ENCODE data around the gene STX11.

DNA sequence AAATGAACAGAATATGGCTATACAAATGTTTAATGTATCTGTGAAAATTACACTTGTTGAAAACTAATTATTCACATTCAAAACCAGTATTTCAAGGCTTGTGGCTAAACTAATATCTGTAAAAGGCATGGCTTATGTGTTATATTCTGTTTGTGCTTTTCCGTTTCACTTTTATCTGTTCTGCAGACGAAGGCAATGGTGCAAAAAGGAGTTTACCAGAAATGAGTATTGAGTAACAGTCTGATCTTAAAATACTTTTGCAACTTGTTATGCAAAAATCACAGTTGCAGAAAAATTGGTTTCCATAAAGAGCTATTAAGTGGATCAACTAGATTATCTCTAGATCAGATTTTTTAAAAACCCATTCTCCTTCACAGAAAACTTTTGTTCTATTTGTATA is 9.4 kb upstream of the STX11 start:
- TF ChIP-seq BHLHE40 (IDR thresholded peaks at IDR 0.05; ENCODE audit: borderline replicate concordance in 1 of 2, low read depth in 2 of 2, low read length in 1 of 2) (no peak), MYC (IDR thresholded peaks at IDR 0.05; ENCODE audit: insufficient read depth, insufficient read length, insufficient replicate concordance, low read length, severe bottlenecking) (no peak), POLR2AphosphoS5 (IDR thresholded peaks at IDR 0.05; ENCODE audit: low read length) (no peak), ZNF384 (IDR thresholded peaks at IDR 0.05; ENCODE audit: borderline replicate concordance, low read depth, low read length) (no peak), ZNF274 (IDR thresholded peaks at IDR 0.05; ENCODE audit: insufficient read depth, insufficient read length) (no peak), EZH2 (IDR thresholded peaks at IDR 0.05; ENCODE audit: borderline replicate concordance, control insufficient read depth, low read depth, low read length) (no peak), RFX5 (IDR thresholded peaks at IDR 0.05; ENCODE audit: low read depth, low read length) (no peak)
- TF ChIP-seq, protein P1, sequence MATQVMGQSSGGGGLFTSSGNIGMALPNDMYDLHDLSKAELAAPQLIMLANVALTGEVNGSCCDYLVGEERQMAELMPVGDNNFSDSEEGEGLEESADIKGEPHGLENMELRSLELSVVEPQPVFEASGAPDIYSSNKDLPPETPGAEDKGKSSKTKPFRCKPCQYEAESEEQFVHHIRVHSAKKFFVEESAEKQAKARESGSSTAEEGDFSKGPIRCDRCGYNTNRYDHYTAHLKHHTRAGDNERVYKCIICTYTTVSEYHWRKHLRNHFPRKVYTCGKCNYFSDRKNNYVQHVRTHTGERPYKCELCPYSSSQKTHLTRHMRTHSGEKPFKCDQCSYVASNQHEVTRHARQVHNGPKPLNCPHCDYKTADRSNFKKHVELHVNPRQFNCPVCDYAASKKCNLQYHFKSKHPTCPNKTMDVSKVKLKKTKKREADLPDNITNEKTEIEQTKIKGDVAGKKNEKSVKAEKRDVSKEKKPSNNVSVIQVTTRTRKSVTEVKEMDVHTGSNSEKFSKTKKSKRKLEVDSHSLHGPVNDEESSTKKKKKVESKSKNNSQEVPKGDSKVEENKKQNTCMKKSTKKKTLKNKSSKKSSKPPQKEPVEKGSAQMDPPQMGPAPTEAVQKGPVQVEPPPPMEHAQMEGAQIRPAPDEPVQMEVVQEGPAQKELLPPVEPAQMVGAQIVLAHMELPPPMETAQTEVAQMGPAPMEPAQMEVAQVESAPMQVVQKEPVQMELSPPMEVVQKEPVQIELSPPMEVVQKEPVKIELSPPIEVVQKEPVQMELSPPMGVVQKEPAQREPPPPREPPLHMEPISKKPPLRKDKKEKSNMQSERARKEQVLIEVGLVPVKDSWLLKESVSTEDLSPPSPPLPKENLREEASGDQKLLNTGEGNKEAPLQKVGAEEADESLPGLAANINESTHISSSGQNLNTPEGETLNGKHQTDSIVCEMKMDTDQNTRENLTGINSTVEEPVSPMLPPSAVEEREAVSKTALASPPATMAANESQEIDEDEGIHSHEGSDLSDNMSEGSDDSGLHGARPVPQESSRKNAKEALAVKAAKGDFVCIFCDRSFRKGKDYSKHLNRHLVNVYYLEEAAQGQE (IDR thresholded peaks at IDR 0.05; ENCODE audit: low read depth, low read length): no peak
- TF ChIP-seq, protein P2, sequence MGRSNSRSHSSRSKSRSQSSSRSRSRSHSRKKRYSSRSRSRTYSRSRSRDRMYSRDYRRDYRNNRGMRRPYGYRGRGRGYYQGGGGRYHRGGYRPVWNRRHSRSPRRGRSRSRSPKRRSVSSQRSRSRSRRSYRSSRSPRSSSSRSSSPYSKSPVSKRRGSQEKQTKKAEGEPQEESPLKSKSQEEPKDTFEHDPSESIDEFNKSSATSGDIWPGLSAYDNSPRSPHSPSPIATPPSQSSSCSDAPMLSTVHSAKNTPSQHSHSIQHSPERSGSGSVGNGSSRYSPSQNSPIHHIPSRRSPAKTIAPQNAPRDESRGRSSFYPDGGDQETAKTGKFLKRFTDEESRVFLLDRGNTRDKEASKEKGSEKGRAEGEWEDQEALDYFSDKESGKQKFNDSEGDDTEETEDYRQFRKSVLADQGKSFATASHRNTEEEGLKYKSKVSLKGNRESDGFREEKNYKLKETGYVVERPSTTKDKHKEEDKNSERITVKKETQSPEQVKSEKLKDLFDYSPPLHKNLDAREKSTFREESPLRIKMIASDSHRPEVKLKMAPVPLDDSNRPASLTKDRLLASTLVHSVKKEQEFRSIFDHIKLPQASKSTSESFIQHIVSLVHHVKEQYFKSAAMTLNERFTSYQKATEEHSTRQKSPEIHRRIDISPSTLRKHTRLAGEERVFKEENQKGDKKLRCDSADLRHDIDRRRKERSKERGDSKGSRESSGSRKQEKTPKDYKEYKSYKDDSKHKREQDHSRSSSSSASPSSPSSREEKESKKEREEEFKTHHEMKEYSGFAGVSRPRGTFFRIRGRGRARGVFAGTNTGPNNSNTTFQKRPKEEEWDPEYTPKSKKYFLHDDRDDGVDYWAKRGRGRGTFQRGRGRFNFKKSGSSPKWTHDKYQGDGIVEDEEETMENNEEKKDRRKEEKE (IDR thresholded peaks at IDR 0.05): no peak

Data from GM12878 (cell line).